ENCODE results near the gene SORBS1.

SORBS1 gene

GRCh38 chr10:95547197-95547596 lies 14.0 kb downstream of the SORBS1 start:
- Histone ChIP-seq H3K27ac (replicated peaks) (no peak overlapping the region), H3K27me3 (ENCODE audit: insufficient read depth, poor library complexity, severe bottlenecking) (peaks cover 3% of the 10 kb centered on the region), H3K4me3 (replicated peaks; ENCODE audit: insufficient read depth, low read length) (no peak overlapping the region)
- no peak for DNase-seq (ENCODE audit: low read depth in 1 of 2, low spot score in 1 of 2)
- TF ChIP-seq, protein P1, sequence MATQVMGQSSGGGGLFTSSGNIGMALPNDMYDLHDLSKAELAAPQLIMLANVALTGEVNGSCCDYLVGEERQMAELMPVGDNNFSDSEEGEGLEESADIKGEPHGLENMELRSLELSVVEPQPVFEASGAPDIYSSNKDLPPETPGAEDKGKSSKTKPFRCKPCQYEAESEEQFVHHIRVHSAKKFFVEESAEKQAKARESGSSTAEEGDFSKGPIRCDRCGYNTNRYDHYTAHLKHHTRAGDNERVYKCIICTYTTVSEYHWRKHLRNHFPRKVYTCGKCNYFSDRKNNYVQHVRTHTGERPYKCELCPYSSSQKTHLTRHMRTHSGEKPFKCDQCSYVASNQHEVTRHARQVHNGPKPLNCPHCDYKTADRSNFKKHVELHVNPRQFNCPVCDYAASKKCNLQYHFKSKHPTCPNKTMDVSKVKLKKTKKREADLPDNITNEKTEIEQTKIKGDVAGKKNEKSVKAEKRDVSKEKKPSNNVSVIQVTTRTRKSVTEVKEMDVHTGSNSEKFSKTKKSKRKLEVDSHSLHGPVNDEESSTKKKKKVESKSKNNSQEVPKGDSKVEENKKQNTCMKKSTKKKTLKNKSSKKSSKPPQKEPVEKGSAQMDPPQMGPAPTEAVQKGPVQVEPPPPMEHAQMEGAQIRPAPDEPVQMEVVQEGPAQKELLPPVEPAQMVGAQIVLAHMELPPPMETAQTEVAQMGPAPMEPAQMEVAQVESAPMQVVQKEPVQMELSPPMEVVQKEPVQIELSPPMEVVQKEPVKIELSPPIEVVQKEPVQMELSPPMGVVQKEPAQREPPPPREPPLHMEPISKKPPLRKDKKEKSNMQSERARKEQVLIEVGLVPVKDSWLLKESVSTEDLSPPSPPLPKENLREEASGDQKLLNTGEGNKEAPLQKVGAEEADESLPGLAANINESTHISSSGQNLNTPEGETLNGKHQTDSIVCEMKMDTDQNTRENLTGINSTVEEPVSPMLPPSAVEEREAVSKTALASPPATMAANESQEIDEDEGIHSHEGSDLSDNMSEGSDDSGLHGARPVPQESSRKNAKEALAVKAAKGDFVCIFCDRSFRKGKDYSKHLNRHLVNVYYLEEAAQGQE (IDR thresholded peaks at IDR 0.05; ENCODE audit: insufficient replicate concordance, low read depth) = no peak
- TF ChIP-seq SPI1 (IDR thresholded peaks at IDR 0.05; ENCODE audit: borderline replicate concordance, low read depth) (no peak), POLR2AphosphoS5 (IDR thresholded peaks at IDR 0.05; ENCODE audit: low read depth) (no peak), GABPA (IDR thresholded peaks at IDR 0.05; ENCODE audit: low read depth) (no peak)
- TF ChIP-seq, protein P2, sequence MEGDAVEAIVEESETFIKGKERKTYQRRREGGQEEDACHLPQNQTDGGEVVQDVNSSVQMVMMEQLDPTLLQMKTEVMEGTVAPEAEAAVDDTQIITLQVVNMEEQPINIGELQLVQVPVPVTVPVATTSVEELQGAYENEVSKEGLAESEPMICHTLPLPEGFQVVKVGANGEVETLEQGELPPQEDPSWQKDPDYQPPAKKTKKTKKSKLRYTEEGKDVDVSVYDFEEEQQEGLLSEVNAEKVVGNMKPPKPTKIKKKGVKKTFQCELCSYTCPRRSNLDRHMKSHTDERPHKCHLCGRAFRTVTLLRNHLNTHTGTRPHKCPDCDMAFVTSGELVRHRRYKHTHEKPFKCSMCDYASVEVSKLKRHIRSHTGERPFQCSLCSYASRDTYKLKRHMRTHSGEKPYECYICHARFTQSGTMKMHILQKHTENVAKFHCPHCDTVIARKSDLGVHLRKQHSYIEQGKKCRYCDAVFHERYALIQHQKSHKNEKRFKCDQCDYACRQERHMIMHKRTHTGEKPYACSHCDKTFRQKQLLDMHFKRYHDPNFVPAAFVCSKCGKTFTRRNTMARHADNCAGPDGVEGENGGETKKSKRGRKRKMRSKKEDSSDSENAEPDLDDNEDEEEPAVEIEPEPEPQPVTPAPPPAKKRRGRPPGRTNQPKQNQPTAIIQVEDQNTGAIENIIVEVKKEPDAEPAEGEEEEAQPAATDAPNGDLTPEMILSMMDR (IDR thresholded peaks at IDR 0.05; ENCODE audit: insufficient read depth, low read length) = no peak

GRCh38 chr10:95545981-95546380 lies 15.2 kb downstream of the SORBS1 start:
- no peak for DNase-seq (ENCODE audit: low read depth in 1 of 2, low spot score in 1 of 2)
- TF ChIP-seq POLR2AphosphoS5 (IDR thresholded peaks at IDR 0.05; ENCODE audit: low read depth) (no peak), SPI1 (IDR thresholded peaks at IDR 0.05; ENCODE audit: borderline replicate concordance, low read depth) (no peak), GABPA (IDR thresholded peaks at IDR 0.05; ENCODE audit: low read depth) (no peak)
- TF ChIP-seq, protein P2 (IDR thresholded peaks at IDR 0.05; ENCODE audit: insufficient read depth, low read length) = no peak
- TF ChIP-seq, protein P1 (IDR thresholded peaks at IDR 0.05; ENCODE audit: insufficient replicate concordance, low read depth) = no peak

GRCh38 chr10:95544783-95545500 lies 16.2 kb downstream of the SORBS1 start:
- peaks cover 3% of the 10 kb centered on the region for H3K27me3 ChIP-seq (ENCODE audit: insufficient read depth, poor library complexity, severe bottlenecking)
- no peak for DNase-seq (ENCODE audit: low read depth in 1 of 2, low spot score in 1 of 2)
- TF ChIP-seq, protein P1 (IDR thresholded peaks at IDR 0.05; ENCODE audit: insufficient replicate concordance, low read depth) = no peak
- H3K27ac ChIP-seq (replicated peaks) = no peak overlapping the region
- H3K4me3 ChIP-seq (replicated peaks; ENCODE audit: insufficient read depth, low read length) = no peak overlapping the region

More at GRCh38 chr10:95545981-95546380, 15.2 kb downstream of the SORBS1 start:
- Histone ChIP-seq H3K4me3 (replicated peaks; ENCODE audit: insufficient read depth, low read length) (no peak overlapping the region), H3K27me3 (ENCODE audit: insufficient read depth, poor library complexity, severe bottlenecking) (peaks cover 3% of the 10 kb centered on the region), H3K27ac (replicated peaks) (no peak overlapping the region)
